Large intestine (tissue), 3 donors: ENCODE results near the gene HSP90AB1. TPM values are rescaled to one million over a fixed set of nuclear protein-coding genes. Genes with fewer than 3 reads are reported as not detected.

Experiments
- DNase-seq, 2 donors: peaks; one replicate each; pipeline versions ENCODE4 v3.0.0 to v3.0.0-alpha.2; 2013
- H3K27ac ChIP-seq: one replicate; pipeline ENCODE4 v1.5.1; 2013; ENCODE audit warnings: low read length
- H3K27me3 ChIP-seq: 2 replicates; pipeline ENCODE4 v1.6.1; 2013; ENCODE audit warnings: low read length; ENCODE audit not compliant: control insufficient read depth, insufficient read depth
- H3K36me3 ChIP-seq: 2 replicates; pipeline ENCODE4 v1.6.1; 2013; ENCODE audit warnings: low read length; ENCODE audit not compliant: control insufficient read depth, insufficient read depth
- H3K4me1 ChIP-seq: one replicate; pipeline ENCODE4 v1.6.1; 2013; ENCODE audit warnings: low read length; ENCODE audit not compliant: control insufficient read depth, insufficient read depth
- H3K4me3 ChIP-seq: one replicate; pipeline ENCODE4 v1.5.1; 2013; ENCODE audit warnings: low read length
- H3K9me3 ChIP-seq: one replicate; pipeline ENCODE4 v1.6.1; 2013; ENCODE audit warnings: mild to moderate bottlenecking, low read depth, low read length, moderate library complexity; ENCODE audit not compliant: control insufficient read depth
- WGBS: methylation state at CpG from one replicate; pipeline ENCODE4 v1.1.5; 2013; ENCODE audit warnings: low lambda C conversion rate; ENCODE audit not compliant: insufficient coverage; 5-methylcytosine and 5-hydroxymethylcytosine counted together
- polyA plus RNA-seq: library from polyadenylated mRNA; unstranded; fragments of 120-200 nt; gene quantifications from one replicate; pipeline ENCODE4 v1.2.1, GENCODE V29; 2013

The HSP90AB1 gene
- polyA plus RNA-seq, 1 donor: 830 TPM

- H3K4me3 ChIP-seq: no peak overlapping the region
- H3K36me3 ChIP-seq: no peaks in the 10 kb centered on the region
- no peak overlapping the region for H3K27ac ChIP-seq
- no CpG with 5 or more reads among the region's 4 CpGs for WGBS
- no peak for DNase-seq
- peaks cover 9% of the 10 kb centered on the region for H3K4me1 ChIP-seq
- no peaks in the 10 kb centered on the region for H3K9me3 ChIP-seq
- H3K27me3 ChIP-seq: peaks cover 76% of the 10 kb centered on the region
Measured at GRCh38 chr6:44292661-44293365, 45.9 kb downstream of the HSP90AB1 start.

- H3K27ac ChIP-seq: no peak overlapping the region
- DNase-seq: no peak
- H3K4me3 ChIP-seq: no peak overlapping the region
- no peaks in the 10 kb centered on the region for H3K9me3 ChIP-seq
- peaks cover 17% of the 10 kb centered on the region for H3K4me1 ChIP-seq
- WGBS: no CpG with 5 or more reads among the region's 7 CpGs
- H3K27me3 ChIP-seq: peaks cover 63% of the 10 kb centered on the region
- peaks cover 4% of the 10 kb centered on the region for H3K36me3 ChIP-seq
Measured at GRCh38 chr6:44294832-44295791, 48.2 kb downstream of the HSP90AB1 start.

GRCh38 chr6:44297063-44298038, 50.5 kb downstream of the HSP90AB1 start:
- H3K9me3 ChIP-seq: no peaks in the 10 kb centered on the region
- peaks cover 44% of the 10 kb centered on the region for H3K27me3 ChIP-seq
- no peak overlapping the region for H3K27ac ChIP-seq
- peaks cover 17% of the 10 kb centered on the region for H3K4me1 ChIP-seq
- H3K4me3 ChIP-seq: peak overlapping the region; percentile 35
- no CpG with 5 or more reads among the region's 86 CpGs for WGBS
- DNase-seq: peak in 1 of 2 donors; percentile 51
- peaks cover 26% of the 10 kb centered on the region for H3K36me3 ChIP-seq

- no peaks in the 10 kb centered on the region for H3K9me3 ChIP-seq
- H3K27ac ChIP-seq: no peak overlapping the region
- no CpG with 5 or more reads among the region's 20 CpGs for WGBS
- peaks cover 17% of the 10 kb centered on the region for H3K4me1 ChIP-seq
- H3K36me3 ChIP-seq: peaks cover 34% of the 10 kb centered on the region
- H3K4me3 ChIP-seq: no peak overlapping the region
- peaks cover 37% of the 10 kb centered on the region for H3K27me3 ChIP-seq
- peak in 1 of 2 donors; percentile 42 for DNase-seq
Measured at GRCh38 chr6:44298055-44298803, 51.3 kb downstream of the HSP90AB1 start.

GRCh38 chr6:44298864-44299263, 52.0 kb downstream of the HSP90AB1 start:
- DNase-seq: no peak
- H3K36me3 ChIP-seq: peaks cover 41% of the 10 kb centered on the region
- H3K27me3 ChIP-seq: peaks cover 34% of the 10 kb centered on the region
- H3K4me3 ChIP-seq: no peak overlapping the region
- H3K9me3 ChIP-seq: no peaks in the 10 kb centered on the region
- peaks cover 17% of the 10 kb centered on the region for H3K4me1 ChIP-seq
- no peak overlapping the region for H3K27ac ChIP-seq
- no CpG with 5 or more reads among the region's 3 CpGs for WGBS

GRCh38 chr6:44300292-44300823, 53.5 kb downstream of the HSP90AB1 start:
- Histone ChIP-seq H3K27ac (no peak overlapping the region), H3K27me3 (peaks cover 27% of the 10 kb centered on the region), H3K4me3 (no peak overlapping the region), H3K36me3 (peaks cover 56% of the 10 kb centered on the region), H3K4me1 (peaks cover 17% of the 10 kb centered on the region), H3K9me3 (no peaks in the 10 kb centered on the region)
- no peak for DNase-seq
- 60% methylated on average over 1 of the region's 7 CpGs for WGBS

GRCh38 chr6:44301106-44301505, 54.2 kb downstream of the HSP90AB1 start:
- H3K4me3 ChIP-seq: no peak overlapping the region

GRCh38 chr6:44301782-44302564, 55.1 kb downstream of the HSP90AB1 start:
- Histone ChIP-seq H3K4me3 (no peak overlapping the region), H3K4me1 (peaks cover 14% of the 10 kb centered on the region), H3K27ac (no peak overlapping the region), H3K9me3 (no peaks in the 10 kb centered on the region), H3K36me3 (peaks cover 72% of the 10 kb centered on the region), H3K27me3 (peaks cover 10% of the 10 kb centered on the region)
- WGBS: 80% methylated on average over 4 of the region's 14 CpGs
- DNase-seq: no peak

More at GRCh38 chr6:44301106-44301505, 54.2 kb downstream of the HSP90AB1 start:
- no peak for DNase-seq
- Histone ChIP-seq H3K27ac (no peak overlapping the region), H3K9me3 (no peaks in the 10 kb centered on the region), H3K36me3 (peaks cover 63% of the 10 kb centered on the region), H3K27me3 (peaks cover 19% of the 10 kb centered on the region), H3K4me1 (peaks cover 17% of the 10 kb centered on the region)
- no CpG with 5 or more reads among the region's 8 CpGs for WGBS

- no CpG with 5 or more reads among the region's 12 CpGs for WGBS
- H3K36me3 ChIP-seq: peaks cover 81% of the 10 kb centered on the region
Measured at GRCh38 chr6:44302856-44303255, 56.0 kb downstream of the HSP90AB1 start.

More at GRCh38 chr6:44302856-44303255, 56.0 kb downstream of the HSP90AB1 start:
- Histone ChIP-seq H3K27me3 (peaks cover 3% of the 10 kb centered on the region), H3K9me3 (no peaks in the 10 kb centered on the region), H3K27ac (no peak overlapping the region), H3K4me1 (peaks cover 8% of the 10 kb centered on the region), H3K4me3 (no peak overlapping the region)
- DNase-seq: no peak
